Measurements from ENCODE around the gene MAGEB17. TPM values are rescaled to one million over a fixed set of nuclear protein-coding genes. Genes with fewer than 3 reads are reported as not detected.

The MAGEB17 gene
- total and polyA plus RNA-seq, 3 donors from 2014 or later = 2.0 to 4.1 (median 3.7) TPM

- H3K4me1 ChIP-seq = no peaks in the 10 kb centered on the region
- no peaks in the 10 kb centered on the region for H3K9me3 ChIP-seq
- H3K36me3 ChIP-seq (ENCODE audit: low read depth, missing control alignments) = no peaks in the 10 kb centered on the region
- no peak overlapping the region for H3K27ac ChIP-seq
- no peak for DNase-seq
- no peak overlapping the region for H3K4me3 ChIP-seq
- TF ChIP-seq POLR2A (IDR thresholded peaks at IDR 0.05) = no peak
- TF ChIP-seq CTCF (IDR thresholded peaks at IDR 0.05) = no peak
- intact Hi-C loops (cut with DNase I; ENCODE audit: low total_unique reads) = no loop called here
- H3K27me3 ChIP-seq = no peaks in the 10 kb centered on the region
Measured at GRCh38 chrX:16137416-16138107, 29.7 kb upstream of the MAGEB17 start.

- intact Hi-C loops (cut with DNase I; ENCODE audit: low total_unique reads) = no loop called here
- H3K4me1 ChIP-seq = no peaks in the 10 kb centered on the region
- no peaks in the 10 kb centered on the region for H3K27me3 ChIP-seq
- peak; percentile 16 for DNase-seq
- TF ChIP-seq POLR2A (IDR thresholded peaks at IDR 0.05) (no peak), CTCF (IDR thresholded peaks at IDR 0.05) (no peak)
- no peak overlapping the region for H3K27ac ChIP-seq
- H3K9me3 ChIP-seq = no peaks in the 10 kb centered on the region
- 83 to 89% methylated on average over 1 of the region's 1 CpG for WGBS, 2 donors
- H3K36me3 ChIP-seq (ENCODE audit: low read depth, missing control alignments) = no peaks in the 10 kb centered on the region
- no peak overlapping the region for H3K4me3 ChIP-seq
Measured at GRCh38 chrX:16138108-16138427, 29.2 kb upstream of the MAGEB17 start.

GRCh38 chrX:16140448-16140847 is 26.8 kb upstream of the MAGEB17 start:
- no peak overlapping the region for H3K4me3 ChIP-seq
- TF ChIP-seq POLR2A (IDR thresholded peaks at IDR 0.05) = no peak
- TF ChIP-seq CTCF (IDR thresholded peaks at IDR 0.05) = no peak
- intact Hi-C loops (cut with DNase I; ENCODE audit: low total_unique reads) = no loop called here
- no peak for DNase-seq
- H3K9me3 ChIP-seq = no peaks in the 10 kb centered on the region
- no peak overlapping the region for H3K27ac ChIP-seq
- 49 to 79% methylated on average over 4 of the region's 4 CpGs for WGBS, 2 donors
- no peaks in the 10 kb centered on the region for H3K36me3 ChIP-seq (ENCODE audit: low read depth, missing control alignments)
- H3K27me3 ChIP-seq = no peaks in the 10 kb centered on the region
- H3K4me1 ChIP-seq = no peaks in the 10 kb centered on the region

GRCh38 chrX:16140983-16141382 is 26.3 kb upstream of the MAGEB17 start:
- intact Hi-C loops (cut with DNase I; ENCODE audit: low total_unique reads) = no loop called here
- Histone ChIP-seq H3K4me1 (no peaks in the 10 kb centered on the region), H3K27ac (no peak overlapping the region), H3K27me3 (no peaks in the 10 kb centered on the region), H3K4me3 (no peak overlapping the region), H3K9me3 (no peaks in the 10 kb centered on the region), H3K36me3 (ENCODE audit: low read depth, missing control alignments) (no peaks in the 10 kb centered on the region)
- no peak for DNase-seq
- TF ChIP-seq POLR2A (IDR thresholded peaks at IDR 0.05) (no peak), CTCF (IDR thresholded peaks at IDR 0.05) (no peak)

Measured in testis (tissue), 3 donors.